Endothelial cell of hepatic sinusoid (primary cell): Measurements from ENCODE around the gene TNNT1.
"Not testable (repeated sequence)": the region's sequence is repeated elsewhere in the genome, so short reads cannot be mapped to it uniquely, and the experiment has no call there.

Experiments
- in situ Hi-C: cut with HindIII; loops from 2 replicates; pipeline ENCODE4 v1.10.0; 2017; ENCODE audit warnings: low sequenced_read_pairs

TNNT1 gene

GRCh38 chr19:55112777-55113569, 36.0 kb downstream of the TNNT1 start:
- in situ Hi-C loops = loop anchor here (5.0 kb wide), 1 partner anchor 59 kb away; no protein-coding TSS in a partner anchor

- in situ Hi-C loops = loop anchor here (5.0 kb wide), 1 partner anchor 60 kb away; no protein-coding TSS in a partner anchor
Measured at GRCh38 chr19:55112246-55112776, 36.7 kb downstream of the TNNT1 start.

GRCh38 chr19:55111238-55111831, 37.7 kb downstream of the TNNT1 start:
- in situ Hi-C loops = loop anchor here (5.0 kb wide), 1 partner anchor 61 kb away; no protein-coding TSS in a partner anchor

- in situ Hi-C loops = loop anchor here (5.0 kb wide), 1 partner anchor 63 kb away; no protein-coding TSS in a partner anchor
Measured at GRCh38 chr19:55109527-55110291, 39.3 kb downstream of the TNNT1 start.

GRCh38 chr19:55107252-55107651, 41.8 kb downstream of the TNNT1 start:
- in situ Hi-C loops = not testable (repeated sequence)

- in situ Hi-C loops = no loop called here
Measured at GRCh38 chr19:55106591-55106990, 42.4 kb downstream of the TNNT1 start.

GRCh38 chr19:55105237-55105636, 43.8 kb downstream of the TNNT1 start:
- in situ Hi-C loops = no loop called here

GRCh38 chr19:55103190-55103589, 45.8 kb downstream of the TNNT1 start:
- in situ Hi-C loops = no loop called here

GRCh38 chr19:55101261-55101660, 47.7 kb downstream of the TNNT1 start:
- in situ Hi-C loops = no loop called here

GRCh38 chr19:55099557-55100506, 49.2 kb downstream of the TNNT1 start:
- in situ Hi-C loops = no loop called here

GRCh38 chr19:55098716-55099556, 50.1 kb downstream of the TNNT1 start:
- in situ Hi-C loops = no loop called here

GRCh38 chr19:55097864-55098715, 50.9 kb downstream of the TNNT1 start:
- in situ Hi-C loops = no loop called here

GRCh38 chr19:55096061-55096701, 52.8 kb downstream of the TNNT1 start:
- in situ Hi-C loops = no loop called here

GRCh38 chr19:55095260-55096060, 53.5 kb downstream of the TNNT1 start:
- in situ Hi-C loops = no loop called here

GRCh38 chr19:55094456-55095259, 54.3 kb downstream of the TNNT1 start:
- in situ Hi-C loops = no loop called here
